Loucy (cell line): ENCODE data around the gene TMEM163.

Experiments
- EZH2phosphoT487 ChIP-seq: fragments of 200-600 bp; IDR thresholded peaks from 2 replicates; pipeline ENCODE4 v1.6.1; 2018; ENCODE audit warnings: antibody characterized with exemption, mild to moderate bottlenecking, moderate library complexity, borderline replicate concordance
- TF ChIP-seq, protein P1 (sequence below): fragments of 200-600 bp; sonication (generic); conservative IDR thresholded peaks from 2 replicates; pipeline ENCODE4 v1.5.1; 2014; ENCODE audit warnings: mild to moderate bottlenecking, antibody characterized with exemption, low read length

DNA sequence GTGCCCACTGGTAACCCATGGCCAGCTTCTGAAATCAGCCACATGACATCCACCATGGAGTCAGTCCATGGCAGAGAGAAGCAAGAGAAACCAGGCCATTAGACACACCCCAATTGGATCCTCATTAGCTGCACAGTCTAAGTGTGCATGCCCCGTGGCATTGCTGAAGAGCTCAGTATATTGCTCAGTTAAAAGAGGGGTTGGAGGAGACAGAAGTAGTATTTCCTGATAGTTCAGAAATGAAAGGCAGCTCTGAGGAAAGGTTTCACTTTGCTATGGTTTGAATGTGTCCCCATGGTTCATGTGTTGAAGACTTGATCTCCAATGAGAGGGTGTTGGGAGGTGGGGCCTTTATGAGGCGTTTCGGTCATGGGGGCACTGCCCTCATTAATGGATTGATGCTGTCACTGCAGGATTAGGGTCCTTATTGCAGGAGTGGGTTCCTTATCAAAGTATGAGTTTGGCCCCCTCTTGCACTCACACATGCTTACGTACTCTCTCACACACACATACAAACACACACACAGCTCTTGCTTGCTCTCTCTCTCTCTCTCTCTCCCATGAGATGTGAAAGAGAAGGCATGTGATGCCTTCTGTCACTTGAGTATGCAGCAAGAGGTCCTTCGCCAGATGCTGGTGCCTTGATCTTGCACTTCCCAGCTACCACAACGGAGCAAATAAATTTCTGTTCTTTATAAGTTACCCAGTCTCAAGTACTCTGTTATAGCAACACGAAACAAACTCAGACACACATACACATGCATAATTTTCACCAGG lies 58.0 kb downstream of the TMEM163 start:
- TF ChIP-seq, protein P1, sequence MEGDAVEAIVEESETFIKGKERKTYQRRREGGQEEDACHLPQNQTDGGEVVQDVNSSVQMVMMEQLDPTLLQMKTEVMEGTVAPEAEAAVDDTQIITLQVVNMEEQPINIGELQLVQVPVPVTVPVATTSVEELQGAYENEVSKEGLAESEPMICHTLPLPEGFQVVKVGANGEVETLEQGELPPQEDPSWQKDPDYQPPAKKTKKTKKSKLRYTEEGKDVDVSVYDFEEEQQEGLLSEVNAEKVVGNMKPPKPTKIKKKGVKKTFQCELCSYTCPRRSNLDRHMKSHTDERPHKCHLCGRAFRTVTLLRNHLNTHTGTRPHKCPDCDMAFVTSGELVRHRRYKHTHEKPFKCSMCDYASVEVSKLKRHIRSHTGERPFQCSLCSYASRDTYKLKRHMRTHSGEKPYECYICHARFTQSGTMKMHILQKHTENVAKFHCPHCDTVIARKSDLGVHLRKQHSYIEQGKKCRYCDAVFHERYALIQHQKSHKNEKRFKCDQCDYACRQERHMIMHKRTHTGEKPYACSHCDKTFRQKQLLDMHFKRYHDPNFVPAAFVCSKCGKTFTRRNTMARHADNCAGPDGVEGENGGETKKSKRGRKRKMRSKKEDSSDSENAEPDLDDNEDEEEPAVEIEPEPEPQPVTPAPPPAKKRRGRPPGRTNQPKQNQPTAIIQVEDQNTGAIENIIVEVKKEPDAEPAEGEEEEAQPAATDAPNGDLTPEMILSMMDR = no peak
- TF ChIP-seq EZH2phosphoT487 = no peak
